Measurements from ENCODE around the gene CCDC27.

Gene CCDC27

GRCh38 chr1:3745071-3745470 is 7.2 kb upstream of the CCDC27 start:
- Mint-ChIP-seq H3K27ac (peak overlapping the region; percentile 83), H3K36me3 (ENCODE audit: low read depth) (peaks cover 23% of the 10 kb centered on the region), H3K9me3 (no peaks in the 10 kb centered on the region), H3K27me3 (ENCODE audit: low read depth, poor library complexity) (no peaks in the 10 kb centered on the region), H3K4me1 (peaks cover 30% of the 10 kb centered on the region), H3K4me3 (peak overlapping the region; percentile 90)
- DNase-seq: no peak
- TF ChIP-seq CTCF (IDR thresholded peaks at IDR 0.05): no peak

- H3K36me3 Mint-ChIP-seq (ENCODE audit: low read depth): peaks cover 23% of the 10 kb centered on the region
- DNase-seq: no peak
These were observed 6.5 kb upstream of the CCDC27 start for GRCh38 chr1:3745590-3746381.

GRCh38 chr1:3746389-3746829 is 5.8 kb upstream of the CCDC27 start:
- Mint-ChIP-seq H3K36me3 (ENCODE audit: low read depth) (peaks cover 20% of the 10 kb centered on the region), H3K27me3 (ENCODE audit: low read depth, poor library complexity) (peaks cover 7% of the 10 kb centered on the region), H3K9me3 (no peaks in the 10 kb centered on the region), H3K4me3 (peak overlapping the region; percentile 90), H3K4me1 (peaks cover 42% of the 10 kb centered on the region), H3K27ac (no peak overlapping the region)
- TF ChIP-seq CTCF (IDR thresholded peaks at IDR 0.05): no peak
- peak; percentile 25 for DNase-seq

More at GRCh38 chr1:3745590-3746381, 6.5 kb upstream of the CCDC27 start:
- Mint-ChIP-seq H3K27me3 (ENCODE audit: low read depth, poor library complexity) (peaks cover under 1% of the 10 kb centered on the region), H3K4me1 (peaks cover 36% of the 10 kb centered on the region), H3K4me3 (peak overlapping the region; percentile 90), H3K9me3 (no peaks in the 10 kb centered on the region), H3K27ac (peak overlapping the region; percentile 83)
- TF ChIP-seq CTCF (IDR thresholded peaks at IDR 0.05): no peak

GRCh38 chr1:3746830-3747521 is 5.3 kb upstream of the CCDC27 start:
- no peak overlapping the region for H3K27ac Mint-ChIP-seq
- peak overlapping the region; percentile 90 for H3K4me3 Mint-ChIP-seq
- no peak for TF ChIP-seq CTCF (IDR thresholded peaks at IDR 0.05)
- DNase-seq: peak; percentile 94
- H3K4me1 Mint-ChIP-seq: peaks cover 42% of the 10 kb centered on the region
- H3K27me3 Mint-ChIP-seq (ENCODE audit: low read depth, poor library complexity): peaks cover 12% of the 10 kb centered on the region
- no peaks in the 10 kb centered on the region for H3K9me3 Mint-ChIP-seq
- peaks cover 15% of the 10 kb centered on the region for H3K36me3 Mint-ChIP-seq (ENCODE audit: low read depth)

GRCh38 chr1:3747522-3747848 is 4.8 kb upstream of the CCDC27 start:
- Mint-ChIP-seq H3K9me3 (no peaks in the 10 kb centered on the region), H3K27me3 (ENCODE audit: low read depth, poor library complexity) (peaks cover 16% of the 10 kb centered on the region), H3K36me3 (ENCODE audit: low read depth) (peaks cover 15% of the 10 kb centered on the region), H3K4me1 (peaks cover 42% of the 10 kb centered on the region), H3K27ac (no peak overlapping the region), H3K4me3 (peak overlapping the region; percentile 72)
- DNase-seq: no peak
- TF ChIP-seq CTCF (IDR thresholded peaks at IDR 0.05): no peak

Data from nephron progenitor cell (in vitro differentiated cells).